ENCODE results near the gene APPL2.
"Not testable (repeated sequence)": the region's sequence is repeated elsewhere in the genome, so short reads cannot be mapped to it uniquely, and the experiment has no call there.

APPL2 gene

DNA sequence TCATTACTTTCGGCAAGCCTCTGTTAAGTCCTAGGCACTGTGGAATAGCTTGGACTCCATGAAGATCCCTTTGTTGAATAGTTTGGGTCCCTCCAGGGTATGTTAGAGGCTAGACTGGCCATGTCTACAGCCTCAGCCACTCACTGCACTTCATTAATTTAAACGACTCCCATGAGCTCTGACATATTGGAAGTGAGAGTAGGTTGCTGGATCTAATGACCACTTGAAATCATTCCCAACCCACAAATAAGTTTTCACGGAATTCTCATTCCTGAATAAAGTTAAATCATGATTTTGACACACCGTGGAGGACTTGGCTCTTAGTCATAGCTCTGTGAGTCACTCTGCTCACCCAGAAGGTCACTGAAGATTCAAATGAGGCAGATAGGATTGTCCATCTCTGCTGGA lies 21.4 kb upstream of the APPL2 start:
- DNase-seq (ENCODE audit: low read depth): peak; percentile 62
- no peak overlapping the region for H3K4me3 ChIP-seq (ENCODE audit: low read depth, low read length)
- TF ChIP-seq, protein P1, sequence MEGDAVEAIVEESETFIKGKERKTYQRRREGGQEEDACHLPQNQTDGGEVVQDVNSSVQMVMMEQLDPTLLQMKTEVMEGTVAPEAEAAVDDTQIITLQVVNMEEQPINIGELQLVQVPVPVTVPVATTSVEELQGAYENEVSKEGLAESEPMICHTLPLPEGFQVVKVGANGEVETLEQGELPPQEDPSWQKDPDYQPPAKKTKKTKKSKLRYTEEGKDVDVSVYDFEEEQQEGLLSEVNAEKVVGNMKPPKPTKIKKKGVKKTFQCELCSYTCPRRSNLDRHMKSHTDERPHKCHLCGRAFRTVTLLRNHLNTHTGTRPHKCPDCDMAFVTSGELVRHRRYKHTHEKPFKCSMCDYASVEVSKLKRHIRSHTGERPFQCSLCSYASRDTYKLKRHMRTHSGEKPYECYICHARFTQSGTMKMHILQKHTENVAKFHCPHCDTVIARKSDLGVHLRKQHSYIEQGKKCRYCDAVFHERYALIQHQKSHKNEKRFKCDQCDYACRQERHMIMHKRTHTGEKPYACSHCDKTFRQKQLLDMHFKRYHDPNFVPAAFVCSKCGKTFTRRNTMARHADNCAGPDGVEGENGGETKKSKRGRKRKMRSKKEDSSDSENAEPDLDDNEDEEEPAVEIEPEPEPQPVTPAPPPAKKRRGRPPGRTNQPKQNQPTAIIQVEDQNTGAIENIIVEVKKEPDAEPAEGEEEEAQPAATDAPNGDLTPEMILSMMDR (conservative IDR thresholded peaks at IDR 0.05; ENCODE audit: low read depth, low read length): no peak

DNA sequence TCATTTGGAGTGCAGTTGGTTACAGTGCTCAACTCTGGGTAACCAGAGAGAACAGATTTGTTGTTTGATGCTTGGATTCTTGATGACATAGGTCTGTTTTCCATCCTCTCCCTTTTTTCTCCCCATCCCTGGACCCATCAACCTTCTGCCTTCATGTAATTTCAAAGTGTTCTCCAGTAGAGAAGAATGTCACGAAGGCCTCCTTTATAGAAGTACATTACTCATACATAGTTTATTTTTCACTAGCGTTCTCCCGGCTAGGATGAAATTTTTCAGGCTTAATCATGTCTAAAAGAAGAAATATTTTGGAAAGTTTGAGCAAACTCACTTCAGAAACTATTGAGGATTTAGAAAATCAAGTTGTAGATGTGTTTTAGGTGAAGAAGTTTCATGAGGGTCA lies 20.9 kb upstream of the APPL2 start:
- DNase-seq (ENCODE audit: low read depth): peak; percentile 63
- TF ChIP-seq, protein P1 (conservative IDR thresholded peaks at IDR 0.05; ENCODE audit: low read depth, low read length): no peak
- H3K4me3 ChIP-seq (ENCODE audit: low read depth, low read length): no peak overlapping the region

DNA sequence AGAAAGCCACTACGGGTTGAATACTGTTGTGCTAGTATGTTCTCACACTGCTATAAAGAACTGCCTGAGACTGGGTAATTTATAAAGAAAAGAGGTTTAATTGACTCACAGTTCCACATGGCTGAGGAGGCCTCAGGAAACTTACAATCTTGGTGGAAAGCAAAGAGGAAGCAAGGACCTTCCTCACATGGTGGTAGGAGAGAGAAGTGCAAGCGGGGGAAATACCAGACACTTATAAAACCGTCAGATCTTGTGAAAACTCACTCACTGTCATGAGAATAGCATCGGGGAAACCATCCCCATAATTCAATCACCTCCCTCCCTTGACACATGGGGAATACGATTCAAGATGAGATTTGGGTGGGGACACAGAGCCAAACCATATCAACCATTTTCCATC lies 20.5 kb upstream of the APPL2 start:
- H3K4me3 ChIP-seq (ENCODE audit: low read depth, low read length): not testable (repeated sequence)

DNA sequence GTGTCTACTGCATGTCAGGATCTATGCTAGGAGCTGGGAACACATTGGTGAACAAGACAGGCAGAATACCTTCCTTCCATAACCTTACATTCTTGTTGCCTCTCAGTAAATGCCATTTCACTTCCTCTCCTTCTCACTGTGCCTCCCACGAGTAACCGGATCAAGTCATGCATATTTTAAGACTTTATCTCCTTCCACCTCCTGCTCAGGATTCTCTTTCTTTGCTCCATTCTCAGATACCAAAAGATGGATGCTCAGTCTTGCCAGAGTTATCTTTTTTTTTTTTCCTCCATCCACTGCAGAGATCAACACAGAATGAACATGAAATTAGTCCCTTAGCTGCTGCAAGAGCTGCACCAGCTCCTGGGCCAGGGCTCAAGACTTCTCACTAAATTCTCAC lies 20.0 kb upstream of the APPL2 start:
- no peak for DNase-seq (ENCODE audit: low read depth)
- TF ChIP-seq, protein P1 (conservative IDR thresholded peaks at IDR 0.05; ENCODE audit: low read depth, low read length): no peak
- no peak overlapping the region for H3K4me3 ChIP-seq (ENCODE audit: low read depth, low read length)

More for the DNA sequence above, 20.5 kb upstream of the APPL2 start:
- not testable (repeated sequence) for DNase-seq (ENCODE audit: low read depth)

DNA sequence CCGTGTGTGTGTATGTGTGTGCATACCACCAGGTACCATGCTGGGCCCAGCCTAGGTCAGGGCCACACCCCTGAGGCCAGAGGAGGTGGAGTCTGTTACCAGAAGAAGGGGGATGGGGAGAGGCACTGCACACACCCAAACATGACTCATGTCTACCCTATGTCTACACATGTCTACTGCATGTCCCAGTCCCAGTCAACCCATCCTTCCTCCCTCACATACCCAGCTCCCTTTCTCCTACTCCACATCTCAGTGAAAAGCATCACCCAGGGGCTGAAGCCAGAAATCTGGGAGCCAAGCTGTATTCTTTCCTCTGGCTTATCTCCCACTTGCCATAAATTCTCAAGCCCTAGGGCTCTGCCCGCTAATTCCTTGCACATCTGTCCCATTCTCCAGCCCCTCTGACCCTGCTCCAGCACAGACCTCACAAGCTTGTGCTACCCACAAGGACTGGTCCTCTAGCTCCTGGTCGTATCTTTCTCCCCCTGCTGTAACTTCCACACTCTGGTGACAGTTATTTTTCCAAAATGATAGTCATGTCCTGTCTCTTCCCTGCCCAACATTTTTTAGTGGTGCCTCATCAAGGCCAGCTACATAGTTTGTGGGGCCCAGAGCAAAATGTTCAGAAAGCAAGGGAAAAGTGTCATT lies 18.0 kb upstream of the APPL2 start:
- no peak overlapping the region for H3K4me3 ChIP-seq (ENCODE audit: low read depth, low read length)
- DNase-seq (ENCODE audit: low read depth): peak; percentile 56
- TF ChIP-seq, protein P1 (conservative IDR thresholded peaks at IDR 0.05; ENCODE audit: low read depth, low read length): no peak

DNA sequence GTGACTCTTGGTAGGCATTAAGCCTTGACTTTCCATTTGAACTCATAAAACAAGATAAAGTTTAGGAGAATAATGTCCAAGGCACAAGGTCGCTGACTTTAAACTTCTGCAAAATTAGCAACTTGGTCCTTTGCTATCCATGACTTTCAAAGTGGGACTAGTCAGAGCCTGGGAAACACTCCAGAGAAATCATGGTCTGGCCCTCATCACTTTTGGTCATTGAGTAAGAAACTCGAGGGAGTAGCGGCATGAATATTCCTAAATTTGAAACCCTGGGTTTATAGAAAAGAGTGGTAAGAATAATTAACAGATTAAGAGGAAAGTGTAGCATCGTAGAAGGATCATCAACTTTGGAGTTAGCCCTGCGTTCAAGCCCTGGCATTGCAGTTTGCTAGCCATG lies 16.9 kb upstream of the APPL2 start:
- no peak overlapping the region for H3K4me3 ChIP-seq (ENCODE audit: low read depth, low read length)
- TF ChIP-seq, protein P1 (conservative IDR thresholded peaks at IDR 0.05; ENCODE audit: low read depth, low read length): no peak
- DNase-seq (ENCODE audit: low read depth): no peak

DNA sequence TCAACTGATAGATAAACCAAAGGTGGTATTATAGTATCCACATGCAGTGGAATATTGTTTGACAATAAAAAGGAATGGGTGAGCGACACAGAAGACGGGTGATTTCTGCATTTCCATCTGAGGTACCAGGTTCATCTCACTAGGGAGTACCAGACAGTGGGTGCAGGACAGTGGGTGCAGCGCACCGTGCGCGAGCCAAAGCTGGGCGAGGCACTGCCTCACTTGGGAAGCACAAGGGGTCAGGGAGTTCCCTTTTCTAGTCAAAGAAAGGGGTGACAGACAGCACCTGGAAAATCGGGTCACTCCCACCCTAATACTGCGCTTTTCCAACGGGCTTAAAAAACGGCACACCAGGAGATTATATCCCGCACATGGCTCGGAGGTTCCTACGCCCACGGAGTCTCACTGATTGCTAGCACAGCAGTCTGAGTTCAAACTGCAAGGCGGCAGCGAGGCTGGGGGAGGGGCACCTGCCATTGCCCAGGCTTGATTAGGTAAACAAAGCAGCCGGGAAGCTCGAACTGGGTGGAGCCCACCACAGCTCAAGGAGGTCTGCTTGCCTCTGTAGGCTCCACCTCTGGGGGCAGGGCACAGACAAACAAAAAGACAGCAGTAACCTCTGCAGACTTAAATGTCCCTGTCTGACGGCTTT lies 9.9 kb upstream of the APPL2 start:
- not testable (repeated sequence) for H3K4me3 ChIP-seq (ENCODE audit: low read depth, low read length); DNase-seq (ENCODE audit: low read depth)

DNA sequence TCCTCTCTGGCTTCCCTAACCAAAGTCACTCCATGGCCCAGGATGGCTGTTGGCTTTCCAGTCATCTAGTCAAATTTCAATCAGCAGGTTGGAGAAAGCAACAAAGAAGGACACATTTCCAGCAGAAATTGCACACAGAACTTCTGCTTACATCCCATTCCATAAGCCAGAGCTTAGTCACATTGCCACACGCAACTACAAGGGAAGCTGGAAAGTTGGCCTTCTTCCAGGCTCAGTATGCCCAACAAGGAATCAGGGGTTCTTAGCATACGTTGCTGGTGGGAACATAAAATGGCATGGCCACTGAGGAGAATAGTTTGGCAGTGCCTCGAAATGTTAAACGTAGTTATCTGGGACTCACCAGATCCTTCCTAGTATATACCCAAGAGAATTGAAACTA lies 9.3 kb upstream of the APPL2 start:
- TF ChIP-seq, protein P1 (conservative IDR thresholded peaks at IDR 0.05; ENCODE audit: low read depth, low read length): no peak
- no peak for DNase-seq (ENCODE audit: low read depth)
- H3K4me3 ChIP-seq (ENCODE audit: low read depth, low read length): no peak overlapping the region

Data from choroid plexus epithelial cell (primary cell).